GM18511 (cell line): ENCODE data around the gene SLC22A16.

Source experiments
- ATAC-seq: cut with Tn5 transposase; IDR thresholded peaks from one replicate; pipeline ENCODE4 v1.9.1; 2021; ENCODE audit warnings: mild to moderate bottlenecking, moderate library complexity; ENCODE audit not compliant: unreplicated experiment

SLC22A16 gene

GRCh38 chr6:110408901-110409300 lies 67.5 kb downstream of the SLC22A16 start:
- ATAC-seq: no peak

GRCh38 chr6:110404607-110405006 lies 71.8 kb downstream of the SLC22A16 start:
- no peak for ATAC-seq

GRCh38 chr6:110401585-110402176 lies 74.7 kb downstream of the SLC22A16 start:
- ATAC-seq: no peak

- ATAC-seq: no peak
These were observed 76.2 kb downstream of the SLC22A16 start for GRCh38 chr6:110400208-110400607.

GRCh38 chr6:110399219-110400071 lies 77.0 kb downstream of the SLC22A16 start:
- no peak for ATAC-seq

- no peak for ATAC-seq
These were observed 77.6 kb downstream of the SLC22A16 start for GRCh38 chr6:110398778-110399177.

- ATAC-seq: no peak
These were observed 81.2 kb downstream of the SLC22A16 start for GRCh38 chr6:110395221-110395620.

- ATAC-seq: no peak
These were observed 82.0 kb downstream of the SLC22A16 start for GRCh38 chr6:110394409-110394808.

- ATAC-seq: no peak
These were observed 83.7 kb downstream of the SLC22A16 start for GRCh38 chr6:110392727-110393126.

GRCh38 chr6:110390404-110390803 lies 86.0 kb downstream of the SLC22A16 start:
- ATAC-seq: no peak

- no peak for ATAC-seq
These were observed 86.6 kb downstream of the SLC22A16 start for GRCh38 chr6:110389689-110390382.

- no peak for ATAC-seq
These were observed 88.4 kb downstream of the SLC22A16 start for GRCh38 chr6:110387986-110388385.

- no peak for ATAC-seq
These were observed 91.0 kb downstream of the SLC22A16 start for GRCh38 chr6:110385458-110385863.

- ATAC-seq: no peak
These were observed 97.9 kb downstream of the SLC22A16 start for GRCh38 chr6:110378552-110378951.
